KMS-11 (cell line): ENCODE data around the gene MAPK8IP2.

ENCODE experiments used
- H2AFZ ChIP-seq: fragments of 200-600 bp; sonication (generic); 2 replicates; pipeline ENCODE4 v1.6.1; 2016; ENCODE audit warnings: antibody characterized with exemption, mixed run types, low read depth
- H3K27ac ChIP-seq: fragments of 200-600 bp; sonication (generic); 2 replicates; pipeline ENCODE4 v1.6.1; 2016; ENCODE audit warnings: mild to moderate bottlenecking, mixed run types
- H3K27me3 ChIP-seq: fragments of 200-600 bp; sonication (generic); 2 replicates; pipeline ENCODE4 v1.6.1; 2017; ENCODE audit warnings: mild to moderate bottlenecking, low read depth, mixed run types, moderate library complexity; ENCODE audit not compliant: insufficient read depth
- H3K36me3 ChIP-seq: fragments of 200-600 bp; sonication (generic); 2 replicates; pipeline ENCODE4 v1.6.1; 2017; ENCODE audit warnings: mild to moderate bottlenecking, mixed run types; ENCODE audit not compliant: insufficient read depth
- H3K4me1 ChIP-seq: fragments of 200-600 bp; sonication (generic); 2 replicates; pipeline ENCODE4 v1.6.1; 2016; ENCODE audit warnings: mild to moderate bottlenecking, low read depth, mixed run types; ENCODE audit not compliant: poor library complexity, severe bottlenecking
- H3K4me2 ChIP-seq: fragments of 200-600 bp; sonication (generic); 2 replicates; pipeline ENCODE4 v1.7.0; 2016; ENCODE audit warnings: mild to moderate bottlenecking, mixed run types
- H3K4me3 ChIP-seq: fragments of 200-600 bp; sonication (generic); IDR thresholded peaks from 2 replicates; pipeline ENCODE4 v1.6.1; 2017; ENCODE audit warnings: low read depth, low read length, mixed read lengths; ENCODE audit not compliant: insufficient read depth
- H3K79me2 ChIP-seq: fragments of 200-600 bp; sonication (generic); 2 replicates; pipeline ENCODE4 v1.6.1; 2016; ENCODE audit warnings: low read depth, mixed run types; ENCODE audit not compliant: insufficient read depth
- H3K9ac ChIP-seq: fragments of 200-600 bp; sonication (generic); 2 replicates; pipeline ENCODE4 v1.6.1; 2016; ENCODE audit warnings: mild to moderate bottlenecking, mixed run types
- H4K20me1 ChIP-seq: fragments of 200-600 bp; sonication (generic); 2 replicates; pipeline ENCODE4 v1.6.1; 2016; ENCODE audit warnings: mild to moderate bottlenecking, mixed run types; ENCODE audit not compliant: insufficient read depth
- TF ChIP-seq, protein P1 (sequence below): fragments of 200-600 bp; sonication (generic); conservative IDR thresholded peaks from 2 replicates; pipeline ENCODE4 v1.6.1; 2017; ENCODE audit warnings: low read depth, mild to moderate bottlenecking, antibody characterized with exemption, low read length, moderate library complexity, mixed read lengths

The MAPK8IP2 gene

GRCh38 chr22:50626850-50627641 lies 26.5 kb downstream of the MAPK8IP2 start:
- peak overlapping the region; percentile 51; the same call in 1 of the 2 replicates for H3K4me2 ChIP-seq
- TF ChIP-seq, protein P1, sequence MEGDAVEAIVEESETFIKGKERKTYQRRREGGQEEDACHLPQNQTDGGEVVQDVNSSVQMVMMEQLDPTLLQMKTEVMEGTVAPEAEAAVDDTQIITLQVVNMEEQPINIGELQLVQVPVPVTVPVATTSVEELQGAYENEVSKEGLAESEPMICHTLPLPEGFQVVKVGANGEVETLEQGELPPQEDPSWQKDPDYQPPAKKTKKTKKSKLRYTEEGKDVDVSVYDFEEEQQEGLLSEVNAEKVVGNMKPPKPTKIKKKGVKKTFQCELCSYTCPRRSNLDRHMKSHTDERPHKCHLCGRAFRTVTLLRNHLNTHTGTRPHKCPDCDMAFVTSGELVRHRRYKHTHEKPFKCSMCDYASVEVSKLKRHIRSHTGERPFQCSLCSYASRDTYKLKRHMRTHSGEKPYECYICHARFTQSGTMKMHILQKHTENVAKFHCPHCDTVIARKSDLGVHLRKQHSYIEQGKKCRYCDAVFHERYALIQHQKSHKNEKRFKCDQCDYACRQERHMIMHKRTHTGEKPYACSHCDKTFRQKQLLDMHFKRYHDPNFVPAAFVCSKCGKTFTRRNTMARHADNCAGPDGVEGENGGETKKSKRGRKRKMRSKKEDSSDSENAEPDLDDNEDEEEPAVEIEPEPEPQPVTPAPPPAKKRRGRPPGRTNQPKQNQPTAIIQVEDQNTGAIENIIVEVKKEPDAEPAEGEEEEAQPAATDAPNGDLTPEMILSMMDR: no peak
- no peak overlapping the region; the same call in 1 of the 2 replicates for H2AFZ ChIP-seq
- no peak overlapping the region for H3K4me3 ChIP-seq
- no peaks in the 10 kb centered on the region for H3K79me2 ChIP-seq
- no peaks in the 10 kb centered on the region for H3K27me3 ChIP-seq
- peaks cover 6% of the 10 kb centered on the region for H3K4me1 ChIP-seq
- no peak overlapping the region for H3K9ac ChIP-seq
- H3K36me3 ChIP-seq: no peaks in the 10 kb centered on the region
- H3K27ac ChIP-seq: no peak overlapping the region
- no peaks in the 10 kb centered on the region for H4K20me1 ChIP-seq

GRCh38 chr22:50627642-50628542 lies 27.3 kb downstream of the MAPK8IP2 start, which contains the start of gene ARSA:
ARSA (minus strand) TSS chr22:50628152; CDS start chr22:50627779, 373 bp downstream.
- Histone ChIP-seq H3K4me2 (peak within 1 kb of the TSS; percentile 78), H3K4me1 (no peaks in the 10 kb centered on the region), H2AFZ (peak within 1 kb of the TSS; percentile 79), H3K27ac (no peak within 1 kb of the TSS), H3K9ac (peak within 1 kb of the TSS; percentile 37; the same call in 1 of the 2 replicates), H3K27me3 (no peaks in the 10 kb centered on the region), H3K36me3 (no peaks in the 10 kb centered on the region), H3K79me2 (no peaks in the 10 kb centered on the region), H3K4me3 (no peak within 1 kb of the TSS), H4K20me1 (no peaks in the 10 kb centered on the region)
- TF ChIP-seq, protein P1: no peak

DNA sequence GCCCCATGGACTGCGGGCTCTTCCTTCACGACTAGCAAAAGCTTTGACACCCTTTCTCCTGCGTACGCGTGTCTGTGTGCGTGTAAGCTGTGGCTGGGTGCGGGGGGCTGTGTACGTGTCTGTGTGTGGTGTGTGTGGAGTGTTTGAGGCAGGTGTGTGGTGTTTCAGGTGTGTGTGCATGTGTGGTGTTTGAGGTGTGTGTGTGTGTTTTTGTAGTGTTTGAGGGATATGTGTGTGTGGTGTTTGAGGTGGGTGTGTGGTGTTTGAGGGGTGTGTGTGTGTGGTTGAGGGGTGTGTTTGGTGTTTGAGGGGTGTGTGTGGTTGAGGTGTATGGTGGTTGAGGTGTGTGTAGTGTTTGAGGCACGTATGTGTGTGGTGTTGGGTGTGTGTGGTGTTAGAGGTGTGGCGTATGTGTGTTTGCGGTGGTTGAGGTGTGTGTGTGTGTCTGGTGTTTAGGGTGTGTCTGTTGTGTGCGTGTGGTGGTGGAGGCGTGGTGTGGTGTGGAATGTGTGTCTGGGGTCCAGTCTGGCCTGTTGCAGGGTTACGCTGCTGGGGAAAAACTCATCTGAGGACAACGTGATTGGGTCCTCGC lies 28.0 kb downstream of the MAPK8IP2 start:
- TF ChIP-seq, protein P1: no peak
- H2AFZ ChIP-seq: peak overlapping the region; percentile 79
- no peaks in the 10 kb centered on the region for H4K20me1 ChIP-seq
- no peaks in the 10 kb centered on the region for H3K79me2 ChIP-seq
- H3K27ac ChIP-seq: no peak overlapping the region
- no peaks in the 10 kb centered on the region for H3K4me1 ChIP-seq
- peak overlapping the region; percentile 37; the same call in 1 of the 2 replicates for H3K9ac ChIP-seq
- H3K4me2 ChIP-seq: peak overlapping the region; percentile 78
- H3K4me3 ChIP-seq: no peak overlapping the region
- no peaks in the 10 kb centered on the region for H3K36me3 ChIP-seq
- H3K27me3 ChIP-seq: no peaks in the 10 kb centered on the region

DNA sequence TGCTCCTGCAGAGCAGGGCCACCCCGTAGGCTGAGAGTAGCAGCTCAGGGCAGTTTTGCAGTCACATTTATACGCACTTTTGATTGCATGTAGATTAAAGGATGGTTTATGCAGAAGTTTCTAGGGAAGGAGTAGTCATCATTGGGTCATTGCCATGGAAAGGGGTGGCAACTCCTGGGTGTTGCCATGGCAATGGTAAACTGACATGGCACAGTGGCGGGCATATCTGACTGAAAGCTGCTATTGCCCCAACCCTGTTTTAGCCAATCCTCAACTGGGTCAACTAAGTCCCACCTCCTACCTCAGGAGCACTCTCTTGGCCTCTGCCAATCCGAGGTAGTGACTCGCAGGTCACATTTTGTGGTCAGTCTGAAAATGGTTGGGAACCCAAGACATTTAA lies 29.8 kb downstream of the MAPK8IP2 start:
- H3K4me1 ChIP-seq: no peaks in the 10 kb centered on the region
- H3K27me3 ChIP-seq: no peaks in the 10 kb centered on the region
- H3K79me2 ChIP-seq: no peaks in the 10 kb centered on the region
- no peaks in the 10 kb centered on the region for H4K20me1 ChIP-seq
- no peak overlapping the region for H3K9ac ChIP-seq
- no peak overlapping the region for H2AFZ ChIP-seq
- no peak overlapping the region for H3K4me3 ChIP-seq
- H3K36me3 ChIP-seq: no peaks in the 10 kb centered on the region
- H3K27ac ChIP-seq: no peak overlapping the region
- no peak overlapping the region for H3K4me2 ChIP-seq
- TF ChIP-seq, protein P1: no peak
